Measurements from ENCODE around the gene DYNLL2. TPM values are rescaled to one million over a fixed set of nuclear protein-coding genes. Genes with fewer than 3 reads are reported as not detected.

Gene DYNLL2
- total and polyA plus RNA-seq, 9 of the 15 experiments (the other 6 are each of a cell fraction or from before 2014, with no cell fraction given): 1.8 to 24.5 (median 13.0) TPM

GRCh38 chr17:58081646-58082340 lies 1.4 kb upstream of the DYNLL2 start:
- peak overlapping the region; percentile 97 for H2AFZ ChIP-seq (ENCODE audit: low read depth, low read length)
- H3K4me1 ChIP-seq (replicated peaks in 1 of 2; ENCODE audit: control insufficient read depth in 2 of 2, insufficient read depth in 2 of 2, low read length in 2 of 2): peaks cover 27 to 52% of the 10 kb centered on the region in 2 experiments
- no peaks in the 10 kb centered on the region for H3K9me3 ChIP-seq (replicated peaks; ENCODE audit: control insufficient read depth, insufficient read depth, low read depth, low read length)
- ChIA-PET CTCF (ENCODE audit: low intra/inter-chr PET ratio) (no interaction called here), POLR2A (interaction anchor here (0.6 to 1.8 kb wide), 6 partner anchors 9 to 1503 kb away, joined by 3 to 5 read pairs (median 4); no protein-coding TSS in a partner anchor)
- peaks cover 15% of the 10 kb centered on the region for H3K9me1 ChIP-seq (ENCODE audit: control insufficient read depth, insufficient read depth, low read length)
- H3K27ac ChIP-seq (ENCODE audit: extremely low read depth, low read depth, low read length): peak overlapping the region; percentile 77
- intact Hi-C loops (cut with micrococcal nuclease): no loop called here
- DNase-seq (ENCODE audit: extremely low read depth in 1 of 4, low spot score in 3 of 4) (peak in 2 of 4 experiments; percentile 56 to 73), FAIRE-seq (peak; percentile 80), ATAC-seq (peak; percentile 16; the same call in 2 of the 3 replicates)
- no TSS peak for BruUV-seq (replicated peaks)
- no peak overlapping the region for H3K4me3 ChIP-seq
- in situ Hi-C loops (cut with MboI): no loop called here
- peaks cover 28% of the 10 kb centered on the region for H4K20me1 ChIP-seq (replicated peaks; ENCODE audit: control insufficient read depth, insufficient read depth, low read length)
- peaks cover 23% of the 10 kb centered on the region for H3K36me3 ChIP-seq (ENCODE audit: control insufficient read depth, insufficient read depth, low read length)
- peak overlapping the region; percentile 85 for H3K4me2 ChIP-seq (ENCODE audit: insufficient read depth, low read length)
- no peaks in the 10 kb centered on the region for H3K27me3 ChIP-seq (ENCODE audit: control insufficient read depth in 2 of 2, insufficient read depth in 2 of 2, low read length in 2 of 2)
- WGBS (ENCODE audit: insufficient coverage, low coverage, missing lambda C conversion rate): 44% methylated on average over 15 of the region's 16 CpGs
- peaks cover 35% of the 10 kb centered on the region for H3K79me2 ChIP-seq (ENCODE audit: control insufficient read depth, insufficient read depth, low read length)
- H3K9ac ChIP-seq (ENCODE audit: insufficient read depth in 1 of 2, low read depth in 2 of 2, low read length in 2 of 2): peak overlapping the region; percentile 1 to 61; a peak in 3 of 4 replicates
- peak; percentile 92 for TF ChIP-seq MEIS2 (IDR thresholded peaks at IDR 0.05; ENCODE audit: partially characterized antibody)
- TF ChIP-seq MTF1 (CRISPR knock-in tag; IDR thresholded peaks at IDR 0.05; ENCODE audit: borderline replicate concordance): no peak
- TF ChIP-seq MLLT1 (IDR thresholded peaks at IDR 0.05): peak in 1 of 2 experiments; percentile 59; a peak in 1 of 4 replicates
- TF ChIP-seq PKNOX1 (IDR thresholded peaks at IDR 0.05): peak; percentile 91
- TF ChIP-seq CTBP1 (IDR thresholded peaks at IDR 0.05; ENCODE audit: borderline replicate concordance): peak; percentile 11; the same call in 1 of the 2 replicates
- no peak for TF ChIP-seq PBX2 (CRISPR knock-in tag; IDR thresholded peaks at IDR 0.05; ENCODE audit: low read depth)
- peak; percentile 79 for TF ChIP-seq PBX2 (tag; conservative IDR thresholded peaks at IDR 0.05; ENCODE audit: low read depth)
- 0 out of 4 replicates have a peak, but pooled peaks of 1 of the 2 experiments have one; percentile 16 for TF ChIP-seq HDAC1 (IDR thresholded peaks at IDR 0.05)
- TF ChIP-seq SMARCA4 (IDR thresholded peaks at IDR 0.05): peak; percentile 43; the same call in 1 of the 2 replicates
- TF ChIP-seq ZNF174 (CRISPR knock-in tag; IDR thresholded peaks at IDR 0.05): no peak
- TF ChIP-seq SRSF9 (IDR thresholded peaks at IDR 0.05; ENCODE audit: borderline replicate concordance, low read depth, low read length): no peak
